Measurements from ENCODE around the gene TOR3A.

Gene TOR3A

DNA sequence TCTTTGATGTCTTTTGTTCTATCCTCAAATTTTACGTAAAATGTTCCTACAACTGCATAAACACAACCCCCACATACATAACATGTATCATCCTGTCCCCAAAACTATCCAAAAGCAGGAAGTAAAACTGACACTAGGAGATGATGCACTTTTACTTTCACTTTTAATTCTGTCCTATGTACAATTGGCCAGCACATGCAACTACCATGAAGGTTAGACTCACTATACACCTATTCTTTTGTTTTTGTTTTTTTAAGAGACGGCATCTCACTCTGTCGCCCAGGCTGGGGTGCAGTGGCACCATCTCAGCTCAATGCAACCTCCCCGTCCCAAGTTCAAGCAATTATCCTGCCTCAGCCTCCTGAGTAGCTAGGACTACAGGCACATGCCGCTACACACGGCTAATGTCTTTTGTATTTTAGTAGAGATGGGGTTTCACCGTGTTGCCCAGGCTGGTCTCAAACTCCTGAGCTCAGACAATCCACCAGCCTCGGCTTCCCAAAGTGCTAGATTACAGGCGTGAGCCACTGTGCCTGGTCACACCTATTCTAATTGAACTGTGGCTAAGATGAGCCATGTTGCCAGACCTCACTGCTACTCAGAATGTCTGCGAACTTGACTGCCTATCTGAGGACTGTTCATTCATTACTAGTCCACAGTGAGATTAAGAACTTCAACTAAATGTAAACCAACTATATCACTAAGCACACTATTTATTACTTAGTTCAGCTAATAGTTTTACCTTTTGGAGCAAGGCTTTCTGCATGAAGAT is 48.0 kb downstream of the TOR3A start:
- no peak for TF ChIP-seq TAF1 (IDR thresholded peaks at IDR 0.05; ENCODE audit: borderline replicate concordance, insufficient read depth, low read length)
- TF ChIP-seq REST (IDR thresholded peaks at IDR 0.05; ENCODE audit: insufficient read depth in 1 of 2, low read depth in 2 of 2, low read length in 2 of 2) = no peak
- no peak for TF ChIP-seq SIN3A (IDR thresholded peaks at IDR 0.05; ENCODE audit: borderline replicate concordance, insufficient read depth, low read length)
- TF ChIP-seq FOXP2 (optimal IDR thresholded peaks at IDR 0.05; ENCODE audit: borderline replicate concordance, extremely low read depth, extremely low read length, insufficient read depth) = no peak
- TF ChIP-seq POLR2AphosphoS5 (IDR thresholded peaks at IDR 0.05; ENCODE audit: low read depth, low read length) = no peak

DNA sequence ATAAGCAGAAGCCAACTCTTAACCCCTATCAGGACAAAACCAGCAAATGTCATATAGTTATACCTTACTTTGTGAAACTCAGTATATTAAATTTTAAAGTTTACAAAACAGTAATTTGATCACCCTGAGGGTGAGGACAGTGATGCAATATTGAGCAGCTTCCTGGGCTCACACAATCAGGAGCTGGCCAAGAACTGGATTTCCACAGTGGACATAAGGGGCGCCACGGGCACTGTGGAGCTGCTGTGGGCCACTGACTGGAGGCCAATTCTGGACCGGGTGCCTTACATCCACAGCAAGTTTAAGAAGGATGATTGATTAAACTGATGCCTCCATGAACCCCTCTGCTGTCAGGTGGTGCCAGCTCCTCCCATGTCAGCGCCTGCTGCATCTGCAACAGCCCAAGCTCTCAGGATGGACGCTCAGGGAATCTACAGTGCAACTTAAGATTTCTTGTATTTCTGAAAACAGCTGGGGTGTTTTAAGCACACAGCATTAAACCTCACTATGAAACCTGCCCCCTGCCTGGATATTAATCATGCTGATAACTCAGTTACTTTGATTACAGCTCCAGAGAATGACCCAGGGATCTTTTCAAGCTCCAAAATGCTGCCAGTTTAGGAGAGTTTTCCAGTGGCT is 55.9 kb downstream of the TOR3A start:
- TF ChIP-seq SIN3A (IDR thresholded peaks at IDR 0.05; ENCODE audit: borderline replicate concordance, insufficient read depth, low read length) (no peak), REST (IDR thresholded peaks at IDR 0.05; ENCODE audit: insufficient read depth in 1 of 2, low read depth in 2 of 2, low read length in 2 of 2) (no peak), TAF1 (IDR thresholded peaks at IDR 0.05; ENCODE audit: borderline replicate concordance, insufficient read depth, low read length) (no peak), FOXP2 (optimal IDR thresholded peaks at IDR 0.05; ENCODE audit: borderline replicate concordance, extremely low read depth, extremely low read length, insufficient read depth) (no peak), POLR2AphosphoS5 (IDR thresholded peaks at IDR 0.05; ENCODE audit: low read depth, low read length) (no peak)

DNA sequence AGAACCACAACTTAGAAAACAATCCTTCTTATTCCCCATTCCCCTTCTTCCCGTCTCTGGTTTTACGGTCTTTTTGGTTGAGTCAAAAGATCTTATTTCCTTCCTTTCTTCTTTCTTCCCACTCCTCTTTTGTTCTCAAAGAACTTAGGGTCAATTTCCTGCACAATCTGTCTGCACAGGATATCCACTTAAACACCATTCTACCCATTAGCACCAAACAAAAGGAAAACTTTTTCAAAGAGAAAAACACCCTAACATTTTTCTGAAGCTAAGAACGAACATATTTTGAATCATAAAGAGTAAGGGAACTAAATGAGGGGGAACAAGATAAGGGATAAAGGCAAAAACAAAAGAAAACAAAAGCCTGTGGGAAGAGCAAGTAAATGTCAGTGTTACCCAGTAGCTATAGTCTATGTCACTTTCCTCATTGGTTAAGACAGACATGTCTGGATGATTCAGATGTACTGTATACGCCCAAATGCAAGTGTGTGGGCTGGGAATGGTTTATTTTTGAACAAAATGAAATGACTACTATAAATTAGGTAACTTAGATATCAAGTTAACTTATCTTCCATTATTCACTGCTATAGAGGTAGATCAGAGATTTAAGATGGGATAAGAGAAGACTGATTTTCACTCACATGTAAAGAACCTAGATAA is 59.9 kb downstream of the TOR3A start:
- TF ChIP-seq TAF1 (IDR thresholded peaks at IDR 0.05; ENCODE audit: borderline replicate concordance, insufficient read depth, low read length) = no peak
- no peak for TF ChIP-seq SIN3A (IDR thresholded peaks at IDR 0.05; ENCODE audit: borderline replicate concordance, insufficient read depth, low read length)
- no peak for TF ChIP-seq POLR2AphosphoS5 (IDR thresholded peaks at IDR 0.05; ENCODE audit: low read depth, low read length)
- TF ChIP-seq REST (IDR thresholded peaks at IDR 0.05; ENCODE audit: insufficient read depth in 1 of 2, low read depth in 2 of 2, low read length in 2 of 2) = no peak
- no peak for TF ChIP-seq FOXP2 (optimal IDR thresholded peaks at IDR 0.05; ENCODE audit: borderline replicate concordance, extremely low read depth, extremely low read length, insufficient read depth)

- TF ChIP-seq TAF1 (IDR thresholded peaks at IDR 0.05; ENCODE audit: borderline replicate concordance, insufficient read depth, low read length) (no peak), POLR2AphosphoS5 (IDR thresholded peaks at IDR 0.05; ENCODE audit: low read depth, low read length) (no peak), FOXP2 (optimal IDR thresholded peaks at IDR 0.05; ENCODE audit: borderline replicate concordance, extremely low read depth, extremely low read length, insufficient read depth) (no peak), REST (IDR thresholded peaks at IDR 0.05; ENCODE audit: insufficient read depth in 1 of 2, low read depth in 2 of 2, low read length in 2 of 2) (no peak), SIN3A (IDR thresholded peaks at IDR 0.05; ENCODE audit: borderline replicate concordance, insufficient read depth, low read length) (no peak)
These were observed 61.0 kb downstream of the TOR3A start for GRCh38 chr1:179142889-179143299.

Measured in PFSK-1 (cell line).